ENCODE data around the gene SMPDL3A. TPM values are rescaled to one million over a fixed set of nuclear protein-coding genes. Genes with fewer than 3 reads are reported as not detected.

The SMPDL3A gene
- polyA plus RNA-seq, 1 experiment = 105 TPM

GRCh38 chr6:122821095-122821494 is 32.0 kb downstream of the SMPDL3A start:
- DNase-seq (ENCODE audit: low read depth, low spot score) = no peak
- Histone ChIP-seq H3K4me3 (ENCODE audit: low read depth, low read length) (no peak overlapping the region), H3K9me3 (ENCODE audit: control insufficient read depth, insufficient read depth, low read length) (no peaks in the 10 kb centered on the region), H3K27me3 (ENCODE audit: control insufficient read depth, insufficient read depth, low read length) (no peaks in the 10 kb centered on the region), H3K27ac (ENCODE audit: low read depth, low read length) (no peak overlapping the region)
- POLR2A ChIA-PET = no interaction called here
- CTCF ChIA-PET = no interaction called here
- TF ChIP-seq CTCF (IDR thresholded peaks at IDR 0.05; ENCODE audit: low read depth, low read length) = no peak

- Histone ChIP-seq H3K9me3 (ENCODE audit: control insufficient read depth, insufficient read depth, low read length) (no peaks in the 10 kb centered on the region), H3K27ac (ENCODE audit: low read depth, low read length) (no peak overlapping the region), H3K27me3 (ENCODE audit: control insufficient read depth, insufficient read depth, low read length) (peaks cover 4% of the 10 kb centered on the region), H3K4me3 (ENCODE audit: low read depth, low read length) (no peak overlapping the region)
- CTCF ChIA-PET = interaction anchor here (1.0 to 2.1 kb wide), 3 partner anchors 13 to 94 kb away, joined by 3 to 7 read pairs (median 5); no protein-coding TSS in a partner anchor
- DNase-seq (ENCODE audit: low read depth, low spot score) = no peak
- TF ChIP-seq CTCF (IDR thresholded peaks at IDR 0.05; ENCODE audit: low read depth, low read length) = no peak
- POLR2A ChIA-PET = no interaction called here
These were observed 36.1 kb downstream of the SMPDL3A start for GRCh38 chr6:122825163-122825562.

- H3K4me3 ChIP-seq (ENCODE audit: low read depth, low read length) = no peak overlapping the region
- DNase-seq (ENCODE audit: low read depth, low spot score) = no peak
- H3K9me3 ChIP-seq (ENCODE audit: control insufficient read depth, insufficient read depth, low read length) = no peaks in the 10 kb centered on the region
- no peak overlapping the region for H3K27ac ChIP-seq (ENCODE audit: low read depth, low read length)
- CTCF ChIA-PET = interaction anchor here (0.6 to 2.3 kb wide), 4 partner anchors 9 to 103 kb away, joined by 3 to 13 read pairs (median 6); no protein-coding TSS in a partner anchor
- POLR2A ChIA-PET = no interaction called here
- H3K27me3 ChIP-seq (ENCODE audit: control insufficient read depth, insufficient read depth, low read length) = peaks cover 4% of the 10 kb centered on the region
- no peak for TF ChIP-seq CTCF (IDR thresholded peaks at IDR 0.05; ENCODE audit: low read depth, low read length)
These were observed 40.4 kb downstream of the SMPDL3A start for GRCh38 chr6:122829456-122829855.

GRCh38 chr6:122831511-122831910 is 42.5 kb downstream of the SMPDL3A start:
- no peak for TF ChIP-seq CTCF (IDR thresholded peaks at IDR 0.05; ENCODE audit: low read depth, low read length)
- H3K27me3 ChIP-seq (ENCODE audit: control insufficient read depth, insufficient read depth, low read length) = peaks cover 7% of the 10 kb centered on the region
- CTCF ChIA-PET = interaction anchor here (2.1 kb wide), 1 partner anchor 8 kb away, joined by 13 read pairs; no protein-coding TSS in a partner anchor
- no peak overlapping the region for H3K4me3 ChIP-seq (ENCODE audit: low read depth, low read length)
- POLR2A ChIA-PET = no interaction called here
- no peaks in the 10 kb centered on the region for H3K9me3 ChIP-seq (ENCODE audit: control insufficient read depth, insufficient read depth, low read length)
- DNase-seq (ENCODE audit: low read depth, low spot score) = no peak
- no peak overlapping the region for H3K27ac ChIP-seq (ENCODE audit: low read depth, low read length)

GRCh38 chr6:122832459-122832858 is 43.4 kb downstream of the SMPDL3A start:
- TF ChIP-seq CTCF (IDR thresholded peaks at IDR 0.05; ENCODE audit: low read depth, low read length) = no peak

More at GRCh38 chr6:122832459-122832858, 43.4 kb downstream of the SMPDL3A start:
- POLR2A ChIA-PET = interaction anchor here (0.6 kb wide), 1 partner anchor 31 kb away, joined by 12 read pairs; no protein-coding TSS in a partner anchor
- no peak for DNase-seq (ENCODE audit: low read depth, low spot score)
- H3K27ac ChIP-seq (ENCODE audit: low read depth, low read length) = no peak overlapping the region
- CTCF ChIA-PET = interaction anchor here (0.6 kb wide), 1 partner anchor 37 kb away, joined by 5 read pairs; no protein-coding TSS in a partner anchor
- H3K4me3 ChIP-seq (ENCODE audit: low read depth, low read length) = no peak overlapping the region
- H3K27me3 ChIP-seq (ENCODE audit: control insufficient read depth, insufficient read depth, low read length) = peaks cover 7% of the 10 kb centered on the region
- H3K9me3 ChIP-seq (ENCODE audit: control insufficient read depth, insufficient read depth, low read length) = no peaks in the 10 kb centered on the region

Data from AG04450 (cell line).